NCI-H524 (cell line): ENCODE data around the gene TUSC2.

Experiments
- DNase-seq, 2 experiments: peaks; one replicate each; lab custom pipeline; 2025; lab: John Stamatoyannopoulos, UW

Gene TUSC2

DNA sequence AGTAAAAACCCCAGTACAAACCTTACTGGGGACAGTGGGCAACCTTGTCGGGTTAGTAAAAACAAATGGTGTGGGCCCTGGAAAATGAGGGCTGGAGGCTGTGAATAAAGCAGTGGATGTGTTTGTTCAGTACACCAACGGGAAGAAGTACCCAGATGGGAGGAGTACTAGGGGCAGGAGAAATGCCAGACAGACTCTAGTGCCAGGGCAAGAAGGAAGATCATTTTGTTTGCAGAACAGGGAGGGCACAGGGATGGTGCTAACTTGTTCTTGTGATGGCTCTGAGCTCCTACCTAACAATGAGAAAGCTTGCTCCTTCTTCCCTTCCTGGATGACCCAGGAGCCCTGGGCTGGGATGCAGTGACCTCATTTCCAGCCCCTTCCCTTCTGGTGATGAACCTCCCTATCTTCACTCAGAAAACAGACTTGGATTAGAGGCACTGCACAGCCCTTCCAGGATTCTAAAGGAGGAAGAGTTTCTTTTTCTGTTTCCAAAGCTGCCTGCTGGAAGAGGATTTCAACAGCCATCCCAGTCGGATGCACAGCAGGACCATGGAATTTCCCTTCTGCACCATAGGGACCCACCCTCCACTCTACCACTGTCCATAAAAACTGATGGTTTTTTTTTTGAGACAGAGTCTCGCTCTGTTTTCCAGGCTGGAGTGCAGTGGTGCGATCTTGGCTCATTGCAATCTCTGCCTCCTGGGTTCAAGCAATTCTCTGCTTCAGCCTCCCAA is 6.5 kb upstream of the TUSC2 start:
- no peak for DNase-seq

GRCh38 chr3:50333744-50334328 is 5.8 kb upstream of the TUSC2 start:
- no peak for DNase-seq

DNA sequence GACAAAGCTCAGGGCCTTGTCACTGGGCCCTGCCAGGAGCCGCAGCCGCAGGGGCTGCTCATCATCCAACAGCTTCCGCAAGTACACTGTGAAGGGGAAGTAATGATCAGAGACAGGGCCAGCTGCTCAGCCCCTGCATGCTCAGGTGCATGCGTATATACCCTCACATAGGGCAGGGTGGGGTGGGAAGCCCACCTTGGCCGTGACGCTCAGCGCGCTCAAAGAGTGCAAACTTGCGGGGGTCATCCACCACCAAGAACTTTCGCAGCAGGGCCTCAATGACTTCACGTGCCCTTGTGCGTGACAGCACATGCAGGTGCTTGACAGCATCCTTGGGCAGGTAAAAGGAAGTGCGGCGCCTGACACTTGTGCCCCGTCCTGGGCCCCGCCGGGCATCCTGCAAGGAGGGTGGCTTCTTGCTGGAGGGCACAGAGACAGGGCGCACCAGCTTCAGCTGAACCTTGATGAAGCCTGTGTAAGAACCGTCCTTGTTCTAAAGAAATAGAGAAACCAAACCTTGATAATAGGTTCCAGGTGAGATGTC is 3.4 kb upstream of the TUSC2 start:
- DNase-seq: no peak

GRCh38 chr3:50330330-50330729 is 2.3 kb upstream of the TUSC2 start:
- DNase-seq: no peak

GRCh38 chr3:50327129-50327528 is 894 bp downstream of the TUSC2 start:
- no peak for DNase-seq

DNA sequence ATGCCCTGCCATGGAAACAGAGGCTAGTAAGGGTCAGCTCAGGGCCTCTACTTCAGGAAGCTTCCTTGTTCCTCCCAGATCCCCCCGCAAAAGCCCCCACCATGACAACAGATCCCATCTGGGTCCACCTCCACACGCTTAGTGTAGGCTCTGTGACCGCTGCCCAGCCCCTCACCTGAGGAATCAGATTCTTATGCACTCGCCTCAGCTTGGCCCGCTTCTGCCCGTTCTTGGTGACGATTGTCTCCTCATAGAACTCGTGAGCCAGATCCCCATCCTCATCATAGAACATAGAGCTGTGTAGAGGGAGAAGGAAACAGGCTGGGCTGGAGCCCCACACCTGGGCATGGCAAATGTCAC is 1.9 kb downstream of the TUSC2 start:
- DNase-seq: no peak

DNA sequence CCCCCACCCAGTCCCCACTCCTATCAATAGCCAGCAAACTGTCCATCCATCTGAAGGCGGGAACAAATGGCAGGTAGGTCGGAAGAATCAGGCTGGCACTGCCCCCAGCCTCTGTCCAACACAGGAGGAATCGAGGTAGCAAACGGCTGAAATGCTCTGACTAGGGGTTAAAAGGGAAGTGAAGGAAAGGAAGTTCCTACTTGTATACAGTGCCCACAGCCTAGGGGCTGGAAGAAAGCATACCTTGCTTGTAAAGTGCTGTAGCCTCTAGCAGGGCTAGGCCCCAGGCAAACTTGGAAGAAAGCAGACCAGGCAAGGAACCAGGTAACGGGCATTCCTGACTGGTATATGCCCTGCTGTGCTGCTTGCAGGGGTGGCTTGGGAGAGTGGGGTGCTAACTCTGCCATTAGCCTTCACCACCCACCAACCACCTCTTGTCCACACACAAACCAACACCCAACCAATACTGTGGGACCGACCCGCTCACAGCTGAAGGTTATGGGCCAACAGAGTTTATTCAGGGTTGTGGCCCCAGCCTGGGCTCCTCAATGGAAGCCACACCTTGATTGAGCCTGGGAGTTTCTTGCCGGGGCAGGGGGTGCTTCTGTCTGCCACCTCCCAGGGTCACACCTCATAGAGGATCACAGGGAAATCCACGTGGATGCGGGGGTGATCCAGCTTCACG is 2.4 kb downstream of the TUSC2 start:
- DNase-seq: no peak

- no peak for DNase-seq
Observed at GRCh38 chr3:50325113-50325480, 2.9 kb downstream of the TUSC2 start.

- peak; percentile 33 to 61 for DNase-seq
Observed at GRCh38 chr3:50324351-50325112, 3.5 kb downstream of the TUSC2 start.

- no peak for DNase-seq
Observed at GRCh38 chr3:50323614-50324199, 4.3 kb downstream of the TUSC2 start.

DNA sequence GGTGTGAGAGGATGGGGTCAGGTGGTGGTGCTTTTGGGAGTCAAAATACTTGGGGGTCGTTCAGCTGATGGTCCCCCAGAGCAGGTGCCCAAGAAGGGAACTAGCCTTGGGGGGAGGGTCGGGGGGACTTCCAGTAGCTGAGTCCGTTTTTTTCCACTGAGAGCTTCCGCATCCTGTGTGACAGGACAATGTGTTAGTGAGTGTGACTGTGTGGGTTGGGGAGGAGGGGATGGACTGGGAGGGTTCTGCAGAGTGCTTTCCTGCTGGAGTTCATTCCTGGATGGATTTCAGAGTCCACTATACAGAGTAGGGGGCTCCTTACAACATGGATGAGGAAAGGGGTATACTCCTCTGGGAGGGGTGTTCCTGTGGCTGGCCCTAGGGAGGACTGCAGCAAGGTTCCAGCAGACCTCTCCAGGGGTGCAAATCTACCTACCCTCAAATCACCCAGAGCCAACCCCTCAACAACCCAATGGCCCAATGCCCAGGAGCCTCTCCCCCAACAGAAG is 4.9 kb downstream of the TUSC2 start:
- DNase-seq: no peak

- no peak for DNase-seq
Observed at GRCh38 chr3:50322386-50323091, 5.5 kb downstream of the TUSC2 start, which contains the start of gene HYAL2. HYAL2 (minus strand) TSS chr3:50322745; CDS start chr3:50320489, 2,256 bp downstream.

DNA sequence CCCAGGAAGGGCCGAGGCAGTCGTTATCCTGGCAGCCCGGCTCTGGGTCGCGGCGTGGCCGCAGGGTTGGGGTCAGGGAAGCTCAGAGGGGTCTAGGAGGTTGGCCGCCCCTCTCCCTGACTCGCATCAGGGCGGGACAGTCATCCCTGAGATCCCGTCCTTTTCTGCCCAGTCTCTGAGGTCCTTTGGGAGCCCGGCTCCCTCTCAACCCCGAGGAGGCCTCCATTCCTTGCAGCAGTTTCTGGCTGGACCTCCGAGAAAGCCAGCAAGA is 6.0 kb downstream of the TUSC2 start:
- DNase-seq: no peak

DNA sequence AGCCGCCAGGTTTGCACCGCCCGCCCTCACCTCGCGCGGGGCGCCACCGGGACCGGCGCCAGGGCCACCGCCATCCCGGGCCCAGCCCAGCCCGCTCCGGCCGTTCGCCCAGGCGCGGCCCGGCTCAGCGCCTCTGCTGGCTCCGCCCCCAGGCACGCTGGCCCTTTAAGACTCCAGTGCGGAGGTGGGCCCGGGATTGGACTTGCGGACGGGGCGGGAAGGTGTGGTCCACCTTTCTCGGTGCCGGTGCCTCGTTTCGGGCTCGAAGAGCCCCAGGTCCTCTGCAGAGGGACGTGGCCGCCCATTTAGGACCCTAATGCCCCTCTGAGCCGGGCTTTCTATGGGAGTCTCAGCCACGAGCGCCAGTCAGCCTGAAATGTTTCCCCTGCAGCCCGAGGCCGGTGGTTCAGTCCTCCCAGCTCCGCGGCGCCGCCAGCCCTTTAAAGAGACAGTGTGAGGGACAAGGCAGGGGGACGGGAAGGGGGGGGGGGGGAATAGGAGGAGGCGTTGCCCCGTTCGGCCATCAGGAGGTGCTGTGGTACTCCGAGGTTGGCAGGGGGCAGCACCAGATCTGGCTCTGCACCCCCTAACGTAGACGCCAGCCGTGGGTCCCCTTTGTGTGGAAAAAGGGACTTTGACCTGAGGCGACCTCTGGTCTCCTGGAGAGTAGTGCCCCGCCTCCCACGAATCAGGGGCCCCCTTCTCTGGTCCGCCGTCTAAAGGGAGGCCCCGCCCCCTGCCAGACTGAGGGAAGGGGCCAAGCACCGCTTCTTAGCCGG is 6.5 kb downstream of the TUSC2 start:
- no peak for DNase-seq

- no peak for DNase-seq
Observed at GRCh38 chr3:50320853-50321335, 7.1 kb downstream of the TUSC2 start.

DNA sequence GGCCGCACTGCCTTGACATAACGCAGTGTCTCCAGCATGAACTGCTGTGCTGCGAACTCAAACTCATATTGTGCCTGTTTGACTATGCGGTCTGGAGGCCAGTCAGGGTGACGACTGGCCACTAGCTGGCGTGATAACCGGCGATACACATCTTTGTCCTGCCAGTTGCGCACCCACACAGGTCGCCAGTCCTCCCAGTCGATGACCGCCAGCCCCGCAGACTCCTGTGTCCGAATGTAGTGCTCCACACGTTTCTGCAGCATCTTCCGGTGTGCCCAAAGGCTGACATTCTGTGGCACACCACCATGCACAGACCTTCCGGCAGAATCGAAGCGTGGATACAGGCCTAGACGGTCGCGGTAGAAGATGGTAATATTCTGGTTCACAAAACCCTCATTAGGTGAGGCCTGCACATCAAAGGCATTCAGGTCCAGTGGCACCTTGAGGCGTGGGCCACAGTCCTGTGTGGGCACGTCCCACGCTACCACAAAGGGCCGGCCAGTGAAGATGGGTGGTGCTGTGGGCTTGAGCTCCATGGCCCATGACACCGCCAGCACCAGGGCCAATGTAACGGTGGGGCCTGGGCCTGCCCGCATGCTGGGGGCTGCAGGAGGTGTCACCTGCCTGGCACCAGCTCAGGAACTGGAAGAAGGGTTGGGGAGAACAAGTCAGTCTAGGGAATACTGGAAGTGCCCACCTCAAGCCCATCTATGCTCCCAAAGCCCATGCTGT is 8.0 kb downstream of the TUSC2 start:
- DNase-seq: no peak

DNA sequence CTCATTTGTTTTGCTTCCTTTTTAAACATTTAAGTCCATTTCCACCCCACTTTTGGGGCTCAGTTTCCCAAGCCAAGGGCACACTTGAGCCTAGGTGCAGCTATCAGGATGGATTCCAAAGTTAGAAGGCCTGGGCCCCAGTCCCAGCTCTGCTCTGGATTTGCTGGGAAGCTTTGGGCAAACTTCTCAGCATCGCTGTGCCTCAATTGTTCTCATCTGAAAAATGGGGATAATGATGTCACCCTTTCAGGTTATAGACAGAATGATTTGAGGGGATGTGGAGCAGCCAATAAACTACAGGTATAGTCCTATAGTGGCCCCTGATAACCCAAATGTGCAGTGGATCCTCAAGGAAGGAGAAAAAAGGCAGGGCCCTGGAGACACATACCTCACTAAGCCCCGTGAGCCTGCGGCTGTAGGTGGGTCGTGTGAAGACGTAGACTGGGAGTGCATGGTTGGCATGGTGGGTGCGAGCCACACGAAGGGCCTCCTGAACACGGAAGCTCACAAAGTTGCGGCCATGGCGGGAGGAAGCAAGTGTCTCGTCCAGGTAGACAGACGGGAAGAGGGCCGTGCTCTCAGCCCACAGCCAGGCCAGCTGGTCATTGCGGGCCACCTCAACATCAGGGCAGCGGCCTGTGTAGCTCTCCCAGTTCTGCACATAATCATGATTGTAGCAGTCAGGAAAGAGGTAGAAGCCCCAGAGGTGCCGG is 8.7 kb downstream of the TUSC2 start:
- no peak for DNase-seq

DNA sequence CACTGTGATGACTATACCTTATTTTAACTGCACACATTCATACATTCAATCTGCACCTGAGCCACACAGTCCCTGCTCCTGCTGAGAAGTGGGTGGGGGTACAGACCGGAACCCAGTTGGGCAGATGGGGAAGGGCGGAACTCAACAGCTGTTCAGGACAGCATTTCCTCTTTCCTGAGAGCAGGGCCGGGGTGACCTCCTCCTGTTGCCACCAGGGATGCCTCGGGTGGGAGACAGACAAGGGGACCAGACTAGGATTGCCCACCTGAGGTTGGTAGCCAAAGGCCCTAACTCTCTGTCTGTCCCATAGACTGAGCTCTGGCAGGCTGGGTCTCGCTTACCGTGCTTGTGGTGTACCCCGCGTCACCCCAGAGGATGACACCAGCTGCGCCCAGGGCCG is 9.4 kb downstream of the TUSC2 start:
- no peak for DNase-seq

- no peak for DNase-seq
Observed at GRCh38 chr3:50318163-50318562, 9.9 kb downstream of the TUSC2 start.
